ENCODE measurements around the gene GLDC.

Gene GLDC

DNA sequence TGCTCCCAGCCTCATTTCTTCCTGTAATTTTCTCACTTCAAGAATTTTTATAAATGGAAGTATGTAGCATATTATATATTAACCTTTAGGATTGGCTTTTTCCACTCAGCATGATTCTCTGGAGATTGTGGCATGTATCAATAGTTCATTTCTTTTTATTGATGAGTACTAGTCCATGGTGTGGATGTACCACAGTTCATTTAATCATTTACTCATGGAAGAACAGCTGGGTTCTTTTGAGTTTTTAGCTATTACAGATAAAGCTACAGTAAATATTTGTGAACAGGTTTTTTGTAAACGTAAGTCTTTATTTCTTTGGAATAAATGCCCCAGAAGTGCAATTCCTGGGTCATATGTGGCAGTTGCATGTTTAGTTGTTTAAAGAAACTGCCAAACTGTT lies 156.4 kb downstream of the GLDC start:
- no peak for DNase-seq

DNA sequence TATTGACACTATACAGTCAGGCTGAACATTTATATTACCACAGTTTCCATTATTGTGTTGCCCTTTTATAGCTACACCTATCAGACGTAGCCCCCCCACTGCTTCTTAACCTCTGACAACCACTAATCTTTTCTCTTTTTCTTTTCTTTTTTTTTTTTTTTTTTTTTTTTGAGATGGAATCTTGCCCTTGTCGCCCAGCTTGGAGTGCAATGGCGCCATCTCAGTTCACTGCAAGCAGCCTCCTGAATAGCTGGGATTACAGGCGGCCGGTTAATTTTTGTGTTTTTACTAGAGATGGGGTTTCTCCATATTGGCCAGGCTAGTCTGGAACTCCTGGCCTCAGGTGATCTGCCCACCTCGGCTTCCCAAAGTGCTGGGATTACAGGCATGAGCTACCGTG lies 157.1 kb downstream of the GLDC start:
- no peak for DNase-seq

DNA sequence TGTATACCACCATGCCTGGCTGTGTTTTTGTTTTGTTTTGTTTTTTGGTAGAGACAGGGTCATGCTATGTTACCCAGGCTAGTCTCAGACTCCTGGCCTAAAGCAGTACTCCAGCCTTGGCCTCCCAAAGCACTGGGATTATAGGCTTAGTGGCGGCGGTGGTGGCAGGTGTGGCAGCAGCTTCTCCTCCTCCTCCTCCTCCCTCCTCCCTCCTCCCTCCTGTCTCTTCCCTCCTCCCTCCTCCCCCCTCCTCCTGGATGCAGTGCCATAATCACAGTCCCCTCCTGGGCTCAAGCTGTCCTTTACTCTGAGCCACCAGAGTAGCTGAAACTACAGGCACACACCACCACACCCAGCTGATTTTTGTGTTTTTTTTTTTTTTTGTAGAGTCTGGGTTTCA lies 161.3 kb downstream of the GLDC start:
- DNase-seq: no peak

Measured in stimulated activated CD4-positive, alpha-beta T cell treated with anti-CD3 and anti-CD28 coated beads, Interleukin-4, amount 100 ng/mL, for 24 hours (primary cell).